HCT116 (cell line): ENCODE measurements around the gene VCAN. TPM values are rescaled to one million over a fixed set of nuclear protein-coding genes. Genes with fewer than 3 reads are reported as not detected.

Experiments used
- ATAC-seq: fragments of 200-7000 bp; cut with Tn5 transposase; 2 replicates; pipeline ENCODE4 v1.9.1; 2020; ENCODE audit warnings: mild to moderate bottlenecking, moderate library complexity
- BruUV-seq: library from RNA; stranded (reverse); fragments of 400-500 nt; replicated peaks from 2 replicates; lab custom pipeline; 2021; lab: Mats Ljungman, UMichigan
- CTCF ChIA-PET: fragments of 300-600 bp; sonication (Branson Sonifier 250); formaldehyde crosslinking; loops from one replicate; lab custom pipeline; 2021; ENCODE audit warnings: antibody characterized with exemption; lab: Charles Lee
- POLR2A ChIA-PET: fragments of 300-600, 350-600 bp; sonication (Branson Sonifier 250); formaldehyde crosslinking; loops from one replicate; lab custom pipeline; 2021; ENCODE audit warnings: antibody characterized with exemption; lab: Charles Lee
- RAD21 ChIA-PET, 2 experiments: fragments of 300-600 bp; sonication (Branson Sonifier 250); formaldehyde crosslinking; loops; one replicate each; lab custom pipeline; 2023; ENCODE audit warnings: low total read pairs in 2 of 2; ENCODE audit not compliant: uncharacterized antibody in 2 of 2, unreplicated experiment in 2 of 2, low non-redundant PET in 1 of 2; lab: Charles Lee
- DNase-seq: peaks from one replicate; pipeline ENCODE4 v3.0.0-alpha.2; 2010; ENCODE audit warnings: low read depth, low spot score
- H2AFZ ChIP-seq: fragments of 200-600 bp; shearing (Covaris generic), sonication (generic); 2 replicates; pipeline ENCODE4 v1.6.1; 2017; ENCODE audit warnings: low read depth, mixed run types, mixed read lengths, antibody characterized with exemption, low read length; ENCODE audit not compliant: poor library complexity, severe bottlenecking
- H3K27ac ChIP-seq: 2 replicates; pipeline ENCODE4 v1.5.1; 2012; ENCODE audit warnings: low read depth, low read length
- H3K27me3 ChIP-seq: fragments of 200-600 bp; sonication (generic); 2 replicates; pipeline ENCODE4 v1.6.1; 2016; ENCODE audit warnings: mixed run types, low read length, mixed read lengths; ENCODE audit not compliant: insufficient read depth
- H3K36me3 ChIP-seq, 2 experiments: fragments of 200-500 bp in 1 of 2; fragments of 200-600 bp in 1 of 2; sonication (Bioruptor generic) in 1 of 2; sonication (generic) in 1 of 2; 2 replicates each; pipeline versions ENCODE4 v1.5.1 to v1.6.1; 2014 to 2016; ENCODE audit warnings: low read length in 2 of 2, inconsistent platforms in 1 of 2, mixed read lengths in 1 of 2, mixed run types in 1 of 2; ENCODE audit not compliant: insufficient read depth in 2 of 2, control insufficient read depth in 1 of 2
- H3K4me1 ChIP-seq, 2 experiments: fragments of 200-600 bp in 1 of 2; sonication (generic) in 1 of 2; 2 replicates each; pipeline versions ENCODE4 v1.5.1 to v1.6.1; 2012 to 2017; ENCODE audit warnings: low read length in 2 of 2, inconsistent platforms in 1 of 2, mild to moderate bottlenecking in 1 of 2, mixed read lengths in 1 of 2, mixed run types in 1 of 2, moderate library complexity in 1 of 2; ENCODE audit not compliant: insufficient read depth in 2 of 2, control insufficient read depth in 1 of 2
- H3K4me2 ChIP-seq: fragments of 200-600 bp; sonication (generic); 2 replicates; pipeline ENCODE4 v1.6.1; 2017; ENCODE audit warnings: mixed run types, low read length, mixed read lengths
- H3K4me3 ChIP-seq, 2 experiments: fragments of 200-600 bp in 1 of 2; sonication (generic) in 1 of 2; replicated peaks in 1 of 2; 2 replicates each; pipeline ENCODE4 v1.5.1; 2011 to 2016; ENCODE audit warnings: low read length in 2 of 2, control low read depth in 1 of 2, low read depth in 1 of 2, mild to moderate bottlenecking in 1 of 2, mixed read lengths in 1 of 2, mixed run types in 1 of 2
- H3K79me2 ChIP-seq: fragments of 200-600 bp; sonication (generic); 2 replicates; pipeline ENCODE4 v1.6.1; 2017; ENCODE audit warnings: mild to moderate bottlenecking, mixed run types, low read length, moderate library complexity, mixed read lengths; ENCODE audit not compliant: insufficient read depth
- H3K9ac ChIP-seq: fragments of 200-600 bp; sonication (generic); 2 replicates; pipeline ENCODE4 v1.6.1; 2016; ENCODE audit warnings: low read length, mixed read lengths
- H3K9me2 ChIP-seq: fragments of 200-600 bp; sonication (generic), shearing (Covaris generic); 2 replicates; pipeline ENCODE4 v1.6.1; 2017; ENCODE audit warnings: mixed run types, mild to moderate bottlenecking, moderate library complexity; ENCODE audit not compliant: insufficient read depth
- H3K9me3 ChIP-seq, 2 experiments: fragments of 200-500 bp in 1 of 2; fragments of 200-600 bp in 1 of 2; sonication (Bioruptor generic) in 1 of 2; sonication (generic) in 1 of 2; 2 replicates each; pipeline ENCODE4 v1.6.1; 2014 to 2017; ENCODE audit warnings: low read length in 2 of 2, mixed read lengths in 2 of 2, inconsistent platforms in 1 of 2, low read depth in 1 of 2, mild to moderate bottlenecking in 1 of 2, mixed run types in 1 of 2, moderate library complexity in 1 of 2; ENCODE audit not compliant: control insufficient read depth in 1 of 2, insufficient read depth in 1 of 2
- H4K20me1 ChIP-seq: fragments of 200-600 bp; sonication (generic), shearing (Covaris generic); 2 replicates; pipeline ENCODE4 v1.6.1; 2017; ENCODE audit warnings: mixed run types, mild to moderate bottlenecking, moderate library complexity; ENCODE audit not compliant: insufficient read depth
- ATF3 ChIP-seq: IDR thresholded peaks from 2 replicates; pipeline ENCODE4 v1.6.1; 2012
- CEBPB ChIP-seq: IDR thresholded peaks from 2 replicates; pipeline ENCODE4 v1.6.1; 2012; ENCODE audit warnings: low read depth
- EGR1 ChIP-seq: IDR thresholded peaks from 2 replicates; pipeline ENCODE4 v1.6.1; 2012; ENCODE audit warnings: low read depth
- ELF1 ChIP-seq: IDR thresholded peaks from 2 replicates; pipeline ENCODE4 v1.6.1; 2012; ENCODE audit warnings: low read depth, borderline replicate concordance
- EZH2 ChIP-seq: fragments of 200-600 bp; sonication (generic); IDR thresholded peaks from 2 replicates; pipeline ENCODE4 v1.6.1; 2017; ENCODE audit warnings: antibody characterized with exemption, mixed run types
- EZH2phosphoT487 ChIP-seq: fragments of 200-600 bp; IDR thresholded peaks from 2 replicates; pipeline ENCODE4 v1.6.1; 2018; ENCODE audit warnings: antibody characterized with exemption, borderline replicate concordance
- MAX ChIP-seq: IDR thresholded peaks from 2 replicates; pipeline ENCODE4 v1.6.1; 2012
- POLR2A ChIP-seq: IDR thresholded peaks from 2 replicates; pipeline ENCODE4 v1.7.0; 2011; ENCODE audit warnings: borderline replicate concordance; ENCODE audit not compliant: insufficient read depth, insufficient read length; ENCODE audit errors: extremely low read depth
- REST ChIP-seq: IDR thresholded peaks from 2 replicates; pipeline ENCODE4 v1.6.1; 2012; ENCODE audit warnings: low read depth
- SIN3A ChIP-seq: IDR thresholded peaks from 2 replicates; pipeline ENCODE4 v1.6.1; 2012; ENCODE audit warnings: low read depth
- SP1 ChIP-seq: IDR thresholded peaks from 2 replicates; pipeline ENCODE4 v1.6.1; 2012; ENCODE audit warnings: low read depth
- SRF ChIP-seq: IDR thresholded peaks from 2 replicates; pipeline ENCODE4 v1.6.1; 2012; ENCODE audit warnings: low read depth
- TCF7L2 ChIP-seq: IDR thresholded peaks from 2 replicates; pipeline ENCODE4 v1.7.0; 2011; ENCODE audit warnings: borderline replicate concordance, inconsistent platforms; ENCODE audit not compliant: insufficient read depth, insufficient read length; ENCODE audit errors: extremely low read depth
- ZFX ChIP-seq: fragments of 450-650 bp; IDR thresholded peaks from 2 replicates; pipeline ENCODE4 v1.6.1; 2017
- ZNF274 ChIP-seq: fragments of 200-500 bp; sonication (Bioruptor generic); IDR thresholded peaks from 2 replicates; pipeline ENCODE4 v1.6.1; 2014; ENCODE audit warnings: mild to moderate bottlenecking, low read depth, low read length, inconsistent platforms
- intact Hi-C: fragments of 100-400 bp; cut with micrococcal nuclease; formaldehyde crosslinking; loops from 2 replicates; pipeline ENCODE4 v1.10.0; 2022
- total RNA-seq: library from RNA; stranded (reverse); gene quantifications from one replicate; pipeline ENCODE4 v1.2.1, GENCODE V29; 2021; ENCODE audit not compliant: unreplicated experiment

VCAN gene
- total RNA-seq, 1 experiment from 2014 or later = 49.9 TPM

- BruUV-seq = no TSS peak
- no peaks in the 10 kb centered on the region for H3K9me3 ChIP-seq
- no peak overlapping the region for H3K9ac ChIP-seq
- H3K4me3 ChIP-seq = no peak overlapping the region
- TF ChIP-seq ZNF274 = no peak
- no peak for TF ChIP-seq SP1
- no peak for TF ChIP-seq ELF1
- no peak for TF ChIP-seq TCF7L2
- no peak for TF ChIP-seq ZFX
- no peak for TF ChIP-seq ATF3
- TF ChIP-seq SIN3A = no peak
- no peak for TF ChIP-seq SRF
- no peak for TF ChIP-seq EGR1
- no peak for TF ChIP-seq EZH2phosphoT487
- TF ChIP-seq MAX = no peak
- no peak for TF ChIP-seq POLR2A
- TF ChIP-seq, all 23 proteins: peak for 0
- intact Hi-C loops = loop anchor here (10.0 kb wide), 1 partner anchor 1090 kb away; no protein-coding TSS in a partner anchor
- Histone ChIP-seq H3K9me2 (no peaks in the 10 kb centered on the region), H3K4me2 (no peak overlapping the region), H3K36me3 (no peaks in the 10 kb centered on the region), H3K27ac (no peak overlapping the region), H3K4me1 (no peaks in the 10 kb centered on the region), H4K20me1 (no peaks in the 10 kb centered on the region), H3K79me2 (no peaks in the 10 kb centered on the region), H3K27me3 (no peaks in the 10 kb centered on the region), H2AFZ (no peak overlapping the region)
- ChIA-PET POLR2A (no interaction called here), RAD21 (no interaction called here), CTCF (no interaction called here)
- DNase-seq = no peak
- ATAC-seq = no peak
Observed at GRCh38 chr5:83444445-83444844, 27.1 kb upstream of the VCAN start.

- POLR2A ChIA-PET = no interaction called here
- no TSS peak for BruUV-seq
- Histone ChIP-seq H3K79me2 (no peaks in the 10 kb centered on the region), H3K9me3 (no peaks in the 10 kb centered on the region), H3K27ac (no peak overlapping the region), H3K9me2 (no peaks in the 10 kb centered on the region), H3K27me3 (no peaks in the 10 kb centered on the region), H4K20me1 (no peaks in the 10 kb centered on the region), H2AFZ (peak overlapping the region; percentile 63), H3K4me3 (no peak overlapping the region), H3K9ac (no peak overlapping the region), H3K4me2 (no peak overlapping the region), H3K36me3 (no peaks in the 10 kb centered on the region), H3K4me1 (peaks cover 0 to 8% of the 10 kb centered on the region in 2 experiments; a peak in 2 of 4 replicates)
- CTCF ChIA-PET = no interaction called here
- RAD21 ChIA-PET = no interaction called here
- intact Hi-C loops = loop anchor here (10.0 kb wide), 1 partner anchor 1092 kb away; no protein-coding TSS in a partner anchor
- no peak for DNase-seq
- no peak for ATAC-seq
- TF ChIP-seq CEBPB = no peak
- TF ChIP-seq EZH2 = no peak
- no peak for TF ChIP-seq TCF7L2
- no peak for TF ChIP-seq EGR1
- TF ChIP-seq SRF = no peak
- TF ChIP-seq ELF1 = no peak
- no peak for TF ChIP-seq REST
- no peak for TF ChIP-seq SIN3A
- TF ChIP-seq MAX = no peak
Observed at GRCh38 chr5:83446253-83446947, 25.1 kb upstream of the VCAN start.
